ENCODE measurements around the gene RAB27A.
"Not testable (repeated sequence)": the region's sequence is repeated elsewhere in the genome, so short reads cannot be mapped to it uniquely, and the experiment has no call there.

Gene RAB27A

GRCh38 chr15:55289746-55290527, at the start of gene RAB27A:
RAB27A (minus strand) TSS chr15:55289813; CDS start chr15:55234934, 54,879 bp downstream.
- peak; percentile 67 to 79 for DNase-seq (ENCODE audit: low read depth in 2 of 2)

- no peak for DNase-seq (ENCODE audit: low read depth in 2 of 2)
Measured at GRCh38 chr15:55337160-55337559, 47.5 kb upstream of the RAB27A start.

- no peak for DNase-seq (ENCODE audit: low read depth in 2 of 2)
Measured at GRCh38 chr15:55334997-55335396, 45.4 kb upstream of the RAB27A start.

- DNase-seq (ENCODE audit: low read depth in 2 of 2) = no peak
Measured at GRCh38 chr15:55334371-55334770, 44.8 kb upstream of the RAB27A start.

GRCh38 chr15:55327387-55327786, 37.8 kb upstream of the RAB27A start:
- DNase-seq (ENCODE audit: low read depth in 2 of 2) = no peak

- no peak for DNase-seq (ENCODE audit: low read depth in 2 of 2)
Measured at GRCh38 chr15:55322467-55322866, 32.9 kb upstream of the RAB27A start.

- DNase-seq (ENCODE audit: low read depth in 2 of 2) = no peak
Measured at GRCh38 chr15:55320963-55321362, 31.4 kb upstream of the RAB27A start.

- DNase-seq (ENCODE audit: low read depth in 2 of 2) = no peak
Measured at GRCh38 chr15:55320238-55320550, 30.6 kb upstream of the RAB27A start.

GRCh38 chr15:55319537-55320237, 30.1 kb upstream of the RAB27A start:
- DNase-seq (ENCODE audit: low read depth in 2 of 2) = no peak

- DNase-seq (ENCODE audit: low read depth in 2 of 2) = peak; percentile 59 to 63
Measured at GRCh38 chr15:55318588-55319494, 29.2 kb upstream of the RAB27A start, which contains the start of the genes PIGB and PIGBOS1. PIGB (plus strand) TSS chr15:55319222; CDS start chr15:55319251, 29 bp downstream. PIGBOS1 (minus strand) TSS chr15:55319123; CDS start chr15:55317792, 1,331 bp downstream.

GRCh38 chr15:55302801-55303200, 13.2 kb upstream of the RAB27A start:
- DNase-seq (ENCODE audit: low read depth in 2 of 2) = not testable (repeated sequence)

GRCh38 chr15:55297315-55297714, 7.7 kb upstream of the RAB27A start:
- DNase-seq (ENCODE audit: low read depth in 2 of 2) = no peak

- peak; percentile 77 to 80 for DNase-seq (ENCODE audit: low read depth in 2 of 2)
Measured at GRCh38 chr15:55290528-55291057, 980 bp upstream of the RAB27A start.

- peak in 1 of 2 donors; percentile 30 for DNase-seq (ENCODE audit: low read depth in 2 of 2)
Measured at GRCh38 chr15:55289011-55289745, 435 bp downstream of the RAB27A start.

GRCh38 chr15:55288006-55288717, 1.5 kb downstream of the RAB27A start:
- no peak for DNase-seq (ENCODE audit: low read depth in 2 of 2)

GRCh38 chr15:55286442-55287189, 3.0 kb downstream of the RAB27A start:
- not testable (repeated sequence) for DNase-seq (ENCODE audit: low read depth in 2 of 2)

GRCh38 chr15:55284426-55284825, 5.2 kb downstream of the RAB27A start:
- DNase-seq (ENCODE audit: low read depth in 2 of 2) = no peak

- no peak for DNase-seq (ENCODE audit: low read depth in 2 of 2)
Measured at GRCh38 chr15:55283379-55284147, 6.0 kb downstream of the RAB27A start.
